Liver (tissue), 9 donors: ENCODE data around the gene EVI5. TPM values are rescaled to one million over a fixed set of nuclear protein-coding genes. Genes with fewer than 3 reads are reported as not detected.

Experiments
- DNase-seq: peaks from one replicate; pipeline ENCODE4 v3.0.0-alpha.2; 2017; ENCODE audit warnings: low spot score
- H3K27ac ChIP-seq, 2 donors: one replicate each; pipeline ENCODE4 v1.7.0; 2013; ENCODE audit warnings: inconsistent platforms in 2 of 2, low read length in 2 of 2, control low read depth in 1 of 2, low read depth in 1 of 2, mild to moderate bottlenecking in 1 of 2
- H3K27me3 ChIP-seq, 4 donors: one replicate each; pipeline versions ENCODE4 v1.6.1 to v1.7.0; 2013; ENCODE audit warnings: low read length in 3 of 4, inconsistent platforms in 1 of 4, mild to moderate bottlenecking in 1 of 4, moderate library complexity in 1 of 4; ENCODE audit not compliant: control insufficient read depth in 4 of 4, insufficient read depth in 4 of 4
- H3K36me3 ChIP-seq, 4 donors: one replicate each; pipeline versions ENCODE4 v1.6.1 to v1.7.0; 2013; ENCODE audit warnings: low read length in 3 of 4, mild to moderate bottlenecking in 3 of 4, low read depth in 1 of 4, moderate library complexity in 1 of 4; ENCODE audit not compliant: control insufficient read depth in 4 of 4, insufficient read depth in 3 of 4
- H3K4me1 ChIP-seq, 4 donors: one replicate each; pipeline versions ENCODE4 v1.6.1 to v1.7.0; 2013; ENCODE audit warnings: low read length in 3 of 4, mild to moderate bottlenecking in 3 of 4, moderate library complexity in 1 of 4; ENCODE audit not compliant: control insufficient read depth in 4 of 4, insufficient read depth in 4 of 4
- H3K4me3 ChIP-seq, 3 donors: one replicate each; pipeline versions ENCODE4 v1.6.1 to v1.7.0; 2013; ENCODE audit warnings: low read length in 3 of 3, control low read depth in 1 of 3, low read depth in 1 of 3, mild to moderate bottlenecking in 1 of 3
- H3K9ac ChIP-seq, 2 donors: one replicate each; pipeline ENCODE4 v1.7.0; 2013; ENCODE audit warnings: low read length in 2 of 2, mild to moderate bottlenecking in 2 of 2, moderate library complexity in 2 of 2, control low read depth in 1 of 2, low read depth in 1 of 2
- H3K9me3 ChIP-seq, 4 donors: one replicate each; pipeline versions ENCODE4 v1.6.1 to v1.7.0; 2013; ENCODE audit warnings: low read length in 3 of 4; ENCODE audit not compliant: control insufficient read depth in 4 of 4
- ATF3 ChIP-seq: IDR thresholded peaks from 2 replicates; pipeline ENCODE4 v1.6.1; 2016; ENCODE audit warnings: antibody characterized with exemption
- CTCF ChIP-seq: fragments of 150-350 bp; IDR thresholded peaks from 2 replicates; pipeline ENCODE4 v1.5.1; 2017; ENCODE audit warnings: improper control_type of control experiment, low read depth, low read length; ENCODE audit not compliant: missing input control
- EGR1 ChIP-seq, 2 donors: IDR thresholded peaks; 2 replicates each; pipeline ENCODE4 v1.6.1; 2016 to 2018; ENCODE audit warnings: antibody characterized with exemption in 2 of 2, low read depth in 2 of 2
- FOXA1 ChIP-seq: IDR thresholded peaks from 2 replicates; pipeline ENCODE4 v1.6.1; 2016; ENCODE audit warnings: antibody characterized with exemption
- FOXA2 ChIP-seq: IDR thresholded peaks from 2 replicates; pipeline ENCODE4 v1.6.1; 2016; ENCODE audit warnings: antibody characterized with exemption
- GABPA ChIP-seq, 2 donors: IDR thresholded peaks in 1 of 2; conservative IDR thresholded peaks in 1 of 2; 2 replicates each; pipeline ENCODE4 v1.6.1; 2016; ENCODE audit warnings: antibody characterized with exemption in 2 of 2, mild to moderate bottlenecking in 1 of 2, moderate library complexity in 1 of 2
- HNF4A ChIP-seq, 2 donors: conservative IDR thresholded peaks; 2 replicates each; pipeline ENCODE4 v1.6.1; 2016; ENCODE audit warnings: antibody characterized with exemption in 2 of 2, mild to moderate bottlenecking in 2 of 2
- HNF4G ChIP-seq: IDR thresholded peaks from 2 replicates; pipeline ENCODE4 v1.6.1; 2016; ENCODE audit warnings: antibody characterized with exemption
- JUND ChIP-seq, 2 donors: IDR thresholded peaks; 2 replicates each; pipeline ENCODE4 v1.6.1; 2016; ENCODE audit warnings: antibody characterized with exemption in 2 of 2
- MAX ChIP-seq: IDR thresholded peaks from 2 replicates; pipeline ENCODE4 v1.6.1; 2016; ENCODE audit warnings: antibody characterized with exemption
- NR2F2 ChIP-seq: IDR thresholded peaks from 2 replicates; pipeline ENCODE4 v1.6.1; 2016; ENCODE audit warnings: antibody characterized with exemption
- RAD21 ChIP-seq, 2 donors: IDR thresholded peaks; 2 replicates each; pipeline ENCODE4 v1.6.1; 2016; ENCODE audit warnings: antibody characterized with exemption in 2 of 2, mild to moderate bottlenecking in 2 of 2
- REST ChIP-seq: IDR thresholded peaks from 2 replicates; pipeline ENCODE4 v1.6.1; 2016; ENCODE audit warnings: antibody characterized with exemption, mild to moderate bottlenecking
- RXRA ChIP-seq, 2 donors: IDR thresholded peaks; 2 replicates each; pipeline ENCODE4 v1.6.1; 2017 to 2018; ENCODE audit warnings: antibody characterized with exemption in 2 of 2, mild to moderate bottlenecking in 1 of 2
- SP1 ChIP-seq: IDR thresholded peaks from 2 replicates; pipeline ENCODE4 v1.6.1; 2018; ENCODE audit warnings: antibody characterized with exemption, mild to moderate bottlenecking
- TAF1 ChIP-seq: conservative IDR thresholded peaks from 2 replicates; pipeline ENCODE4 v1.6.1; 2016; ENCODE audit warnings: antibody characterized with exemption, mild to moderate bottlenecking
- YY1 ChIP-seq: IDR thresholded peaks from 2 replicates; pipeline ENCODE4 v1.6.1; 2016; ENCODE audit warnings: antibody characterized with exemption, mild to moderate bottlenecking
- ZBTB33 ChIP-seq: IDR thresholded peaks from 2 replicates; pipeline ENCODE4 v1.6.1; 2016; ENCODE audit warnings: antibody characterized with exemption
- WGBS: extraction: QIAGEN DNeasy Blood & Tissue Kit; methylation state at CpG from one replicate; pipeline ENCODE4 v1.1.7; 2013; 5-methylcytosine and 5-hydroxymethylcytosine counted together
- polyA plus RNA-seq, 2 donors: library from polyadenylated mRNA; stranded (reverse) in 1 of 2; unstranded in 1 of 2; fragments of 200-250 nt in 1 of 2; fragments of >200 nt in 1 of 2; fragmentation: Nextera tagmentation in 1 of 2; extraction: Ambion mirVana in 1 of 2; gene quantifications; one replicate each; pipeline versions ENCODE4 v1.2.1 to v1.2.3, GENCODE V29; 2013 to 2015
- total RNA-seq, 2 donors: library from RNA; depleted of rRNA; stranded (reverse); fragments of >200 nt; gene quantifications; one replicate each; pipeline ENCODE4 v1.2.3, GENCODE V29; 2014
- donor health status: healthy.
- donor health status: healthy.
- donor health status: healthy.
- donor health status: healthy.
- donor health status: healthy.

Gene EVI5
- total RNA-seq = 10 to 100 TPM; 24.6 to 35.9 TPM
- 10 to 100 TPM in 1 of 2 donors, 1 to 10 TPM in 1; 4.0 to 13.6 TPM for polyA plus RNA-seq

- H3K9me3 ChIP-seq = no peaks in the 10 kb centered on the region
- H3K27ac ChIP-seq = peak within 1 kb of the TSS; percentile 99
- peak; percentile 90 for DNase-seq
- WGBS = under 1% methylated on average over 94 of the region's 94 CpGs
- no peaks in the 10 kb centered on the region for H3K27me3 ChIP-seq
- TF ChIP-seq ZBTB33 (no peak), MAX (peak; percentile 94), TAF1 (peak; percentile 38), CTCF (peak; percentile 6), HNF4A (conservative IDR thresholded peaks at IDR 0.05) (peak; percentile 6 to 50), FOXA1 (no peak), NR2F2 (peak; percentile 28), FOXA2 (no peak), YY1 (peak; percentile 57), RXRA (IDR thresholded peaks at IDR 0.05) (peak; percentile 48 to 55), HNF4G (no peak), RAD21 (IDR thresholded peaks at IDR 0.05) (no peak), GABPA (IDR thresholded peaks at IDR 0.05 in 1 of 2, conservative IDR thresholded peaks at IDR 0.05 in 1 of 2) (no peak), SP1 (peak; percentile 77), JUND (IDR thresholded peaks at IDR 0.05) (peak in 1 of 2 donors; percentile 24), REST (peak; percentile 71), ATF3 (no peak), EGR1 (IDR thresholded peaks at IDR 0.05; ENCODE audit: low read depth in 2 of 2) (no peak)
- H3K9ac ChIP-seq = peak within 1 kb of the TSS; percentile 84 to 93
- peaks cover 0 to 11% (median 4%) of the 10 kb centered on the region in 4 donors for H3K4me1 ChIP-seq
- H3K4me3 ChIP-seq = peak within 1 kb of the TSS; percentile 72 to 89 (median 79)
- no peaks in the 10 kb centered on the region for H3K36me3 ChIP-seq
These were observed at the start of gene EVI5 for GRCh38 chr1:92784639-92785500. Gene EVI5 (minus strand): TSS chr1:92785108. CDS start chr1:92736546, 48,562 bp downstream.
